Measurements from ENCODE around the gene DNAH17. TPM values are rescaled to one million over a fixed set of nuclear protein-coding genes. Genes with fewer than 3 reads are reported as not detected.

DNAH17 gene
- total and polyA plus RNA-seq, 2 of the 13 experiments (the other 11 are each of a cell fraction or from before 2014, with no cell fraction given) = 0.86 to 1.6 TPM

GRCh38 chr17:78378225-78379130 lies 198.7 kb downstream of the DNAH17 start, which contains the start of gene PGS1 (continued):
- TF ChIP-seq, protein P1, sequence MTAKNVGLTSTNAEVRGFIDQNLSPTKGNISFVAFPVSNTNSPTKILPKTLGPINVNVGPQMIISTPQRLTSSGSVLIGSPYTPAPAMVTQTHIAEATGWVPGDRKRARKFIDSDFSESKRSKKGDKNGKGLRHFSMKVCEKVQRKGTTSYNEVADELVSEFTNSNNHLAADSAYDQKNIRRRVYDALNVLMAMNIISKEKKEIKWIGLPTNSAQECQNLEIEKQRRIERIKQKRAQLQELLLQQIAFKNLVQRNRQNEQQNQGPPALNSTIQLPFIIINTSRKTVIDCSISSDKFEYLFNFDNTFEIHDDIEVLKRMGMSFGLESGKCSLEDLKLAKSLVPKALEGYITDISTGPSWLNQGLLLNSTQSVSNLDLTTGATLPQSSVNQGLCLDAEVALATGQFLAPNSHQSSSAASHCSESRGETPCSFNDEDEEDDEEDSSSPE (CRISPR knock-in tag; IDR thresholded peaks at IDR 0.05) = peak; percentile 94
- TF ChIP-seq CENPBD1 (CRISPR knock-in tag; IDR thresholded peaks at IDR 0.05; ENCODE audit: borderline replicate concordance, low read depth) (no peak), MZF1 (CRISPR knock-in tag; IDR thresholded peaks at IDR 0.05; ENCODE audit: borderline replicate concordance) (no peak), MIER2 (CRISPR knock-in tag; IDR thresholded peaks at IDR 0.05) (0 out of 2 replicates have a peak, but pooled peaks have one; percentile 58), ZNF143 (CRISPR knock-in tag; IDR thresholded peaks at IDR 0.05) (peak; percentile 72), BCL6 (CRISPR knock-in tag; IDR thresholded peaks at IDR 0.05) (peak; percentile 67; the same call in 1 of the 2 replicates), IKZF5 (CRISPR knock-in tag; IDR thresholded peaks at IDR 0.05) (peak; percentile 92), MEIS1 (CRISPR knock-in tag; IDR thresholded peaks at IDR 0.05; ENCODE audit: borderline replicate concordance) (no peak), SMYD3 (CRISPR knock-in tag; IDR thresholded peaks at IDR 0.05) (peak; percentile 74; the same call in 1 of the 2 replicates), DNMT3B (CRISPR knock-in tag; conservative IDR thresholded peaks at IDR 0.05) (peak; percentile 46; the same call in 1 of the 2 replicates), SP1 (IDR thresholded peaks at IDR 0.05) (no peak), SP1 (CRISPR knock-in tag; IDR thresholded peaks at IDR 0.05) (peak; percentile 82), GABPB1 (CRISPR knock-in tag; IDR thresholded peaks at IDR 0.05) (peak; percentile 99), ZBTB39 (CRISPR knock-in tag; IDR thresholded peaks at IDR 0.05) (no peak)
- TF ChIP-seq, protein P2, sequence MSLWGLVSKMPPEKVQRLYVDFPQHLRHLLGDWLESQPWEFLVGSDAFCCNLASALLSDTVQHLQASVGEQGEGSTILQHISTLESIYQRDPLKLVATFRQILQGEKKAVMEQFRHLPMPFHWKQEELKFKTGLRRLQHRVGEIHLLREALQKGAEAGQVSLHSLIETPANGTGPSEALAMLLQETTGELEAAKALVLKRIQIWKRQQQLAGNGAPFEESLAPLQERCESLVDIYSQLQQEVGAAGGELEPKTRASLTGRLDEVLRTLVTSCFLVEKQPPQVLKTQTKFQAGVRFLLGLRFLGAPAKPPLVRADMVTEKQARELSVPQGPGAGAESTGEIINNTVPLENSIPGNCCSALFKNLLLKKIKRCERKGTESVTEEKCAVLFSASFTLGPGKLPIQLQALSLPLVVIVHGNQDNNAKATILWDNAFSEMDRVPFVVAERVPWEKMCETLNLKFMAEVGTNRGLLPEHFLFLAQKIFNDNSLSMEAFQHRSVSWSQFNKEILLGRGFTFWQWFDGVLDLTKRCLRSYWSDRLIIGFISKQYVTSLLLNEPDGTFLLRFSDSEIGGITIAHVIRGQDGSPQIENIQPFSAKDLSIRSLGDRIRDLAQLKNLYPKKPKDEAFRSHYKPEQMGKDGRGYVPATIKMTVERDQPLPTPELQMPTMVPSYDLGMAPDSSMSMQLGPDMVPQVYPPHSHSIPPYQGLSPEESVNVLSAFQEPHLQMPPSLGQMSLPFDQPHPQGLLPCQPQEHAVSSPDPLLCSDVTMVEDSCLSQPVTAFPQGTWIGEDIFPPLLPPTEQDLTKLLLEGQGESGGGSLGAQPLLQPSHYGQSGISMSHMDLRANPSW (CRISPR knock-in tag; IDR thresholded peaks at IDR 0.05; ENCODE audit: borderline replicate concordance) = 0 out of 2 replicates have a peak, but pooled peaks have one; percentile 90
- TF ChIP-seq, protein P3, sequence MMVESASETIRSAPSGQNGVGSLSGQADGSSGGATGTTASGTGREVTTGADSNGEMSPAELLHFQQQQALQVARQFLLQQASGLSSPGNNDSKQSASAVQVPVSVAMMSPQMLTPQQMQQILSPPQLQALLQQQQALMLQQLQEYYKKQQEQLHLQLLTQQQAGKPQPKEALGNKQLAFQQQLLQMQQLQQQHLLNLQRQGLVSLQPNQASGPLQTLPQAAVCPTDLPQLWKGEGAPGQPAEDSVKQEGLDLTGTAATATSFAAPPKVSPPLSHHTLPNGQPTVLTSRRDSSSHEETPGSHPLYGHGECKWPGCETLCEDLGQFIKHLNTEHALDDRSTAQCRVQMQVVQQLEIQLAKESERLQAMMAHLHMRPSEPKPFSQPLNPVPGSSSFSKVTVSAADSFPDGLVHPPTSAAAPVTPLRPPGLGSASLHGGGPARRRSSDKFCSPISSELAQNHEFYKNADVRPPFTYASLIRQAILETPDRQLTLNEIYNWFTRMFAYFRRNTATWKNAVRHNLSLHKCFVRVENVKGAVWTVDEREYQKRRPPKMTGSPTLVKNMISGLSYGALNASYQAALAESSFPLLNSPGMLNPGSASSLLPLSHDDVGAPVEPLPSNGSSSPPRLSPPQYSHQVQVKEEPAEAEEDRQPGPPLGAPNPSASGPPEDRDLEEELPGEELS (CRISPR knock-in tag; IDR thresholded peaks at IDR 0.05) = peak; percentile 65; the same call in 1 of the 2 replicates
- TF ChIP-seq, protein P4, sequence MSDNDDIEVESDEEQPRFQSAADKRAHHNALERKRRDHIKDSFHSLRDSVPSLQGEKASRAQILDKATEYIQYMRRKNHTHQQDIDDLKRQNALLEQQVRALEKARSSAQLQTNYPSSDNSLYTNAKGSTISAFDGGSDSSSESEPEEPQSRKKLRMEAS (IDR thresholded peaks at IDR 0.05) = peak; percentile 87

Data from HepG2 (cell line).